Activated gamma-delta T cell (primary cell): Measurements from ENCODE around the gene CCDC92.
A peak's percentile ranks its signal among the peaks of the same experiment; 100 is the strongest.

ENCODE experiments used
- DNase-seq: peaks from one replicate; lab custom pipeline; 2025; lab: John Stamatoyannopoulos, UW

CCDC92 gene

DNA sequence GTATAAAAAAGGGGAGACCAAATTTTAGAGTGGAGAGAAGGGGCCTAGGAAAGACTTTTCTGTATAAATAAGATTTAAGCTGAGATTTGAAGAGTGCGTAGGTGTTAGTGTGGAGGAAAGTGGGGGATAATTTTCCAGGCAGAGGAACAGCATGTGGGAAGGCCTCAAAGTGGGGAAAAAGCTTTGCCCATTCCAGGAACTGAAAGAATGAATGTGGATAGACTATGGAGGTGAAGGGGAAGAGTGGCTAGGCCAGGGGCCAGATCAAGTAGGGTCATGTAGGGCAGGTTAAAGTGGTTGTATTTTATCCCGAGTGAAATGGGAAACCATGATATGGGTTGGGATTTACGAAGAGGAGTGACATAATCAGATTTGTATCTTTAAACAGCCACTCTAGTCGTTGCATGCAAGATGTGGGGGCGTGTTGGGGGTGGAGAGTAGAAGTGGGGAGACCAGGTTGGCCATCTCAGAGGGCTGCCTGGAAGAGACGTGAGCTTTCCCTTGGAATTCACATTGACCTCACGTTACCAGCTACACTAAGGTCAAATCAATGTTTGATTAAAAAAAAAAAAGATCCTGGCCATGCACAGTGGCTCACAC is 3.7 kb upstream of the CCDC92 start:
- no peak for DNase-seq

DNA sequence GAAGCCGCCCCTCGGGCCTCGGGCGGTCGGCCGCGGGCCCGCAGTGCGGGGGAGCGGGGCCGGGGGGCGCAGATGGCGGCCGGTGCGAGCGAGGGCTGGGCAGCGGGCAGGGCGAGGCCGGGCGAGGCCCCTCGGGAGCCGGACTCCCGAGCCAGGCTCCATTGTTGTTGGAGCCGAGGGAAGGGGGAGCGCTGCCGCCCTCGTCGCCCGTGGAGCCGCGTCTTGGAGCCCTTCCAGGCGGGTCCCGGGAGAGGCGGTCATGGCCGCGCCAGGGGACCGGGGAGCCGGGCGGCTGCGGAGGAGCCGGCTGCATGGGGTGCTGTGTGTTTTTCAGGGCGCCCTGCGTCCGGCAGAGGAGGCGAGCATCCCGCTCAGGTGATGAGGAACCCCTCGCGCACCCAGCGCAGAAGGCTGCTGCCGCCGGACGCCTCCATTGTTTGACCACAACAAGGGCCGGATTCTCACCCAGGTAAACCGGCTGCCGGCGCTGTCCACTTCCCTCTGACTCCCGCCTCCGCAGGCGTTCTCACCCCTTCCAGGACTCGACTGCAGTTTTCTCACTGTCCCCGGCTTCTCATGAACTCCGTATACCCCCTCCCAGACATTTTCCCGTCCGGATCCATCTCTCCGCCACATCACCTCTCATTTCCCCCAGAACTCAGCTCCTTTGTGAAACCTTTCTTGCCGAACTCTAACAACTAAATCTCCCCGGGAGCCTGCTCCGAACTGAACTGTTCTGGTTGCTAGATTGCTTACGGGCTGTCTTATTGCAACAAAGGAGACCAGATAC is 1.1 kb upstream of the CCDC92 start:
- DNase-seq, result peak; percentile 30

DNA sequence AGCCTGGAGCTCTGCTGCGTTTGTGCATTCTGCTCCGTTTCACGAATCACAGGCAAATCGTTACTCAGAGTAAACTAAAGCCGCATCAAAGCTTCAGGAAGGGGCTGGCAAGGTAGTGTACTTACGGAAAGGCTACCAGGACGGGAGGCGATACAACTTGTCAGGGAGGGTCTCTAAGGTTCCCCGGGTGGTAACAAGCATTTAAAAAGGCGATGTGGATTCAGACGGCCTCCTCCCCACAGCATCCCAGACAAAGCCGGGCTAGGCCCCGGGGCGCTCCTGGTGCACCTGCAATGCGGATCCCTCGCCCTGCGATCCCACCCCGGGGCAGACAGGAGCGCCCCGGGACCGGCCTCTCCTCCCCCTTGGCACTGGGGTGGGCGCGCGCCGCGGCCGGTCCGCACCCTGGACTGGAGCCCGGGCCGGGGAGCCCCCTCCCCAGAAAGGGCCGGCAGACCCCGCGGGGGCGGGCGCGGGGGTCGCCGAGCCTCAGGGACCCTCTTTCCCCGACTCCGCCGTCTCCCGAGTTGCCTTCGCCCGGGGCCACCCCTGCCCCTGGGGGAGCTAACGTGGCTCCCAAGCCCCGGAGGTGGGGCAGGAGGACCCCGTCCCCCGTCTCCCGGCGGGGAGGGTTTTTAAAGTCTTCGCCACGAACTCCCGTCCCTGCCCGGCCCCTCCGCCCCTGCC is 718 bp downstream of the CCDC92 start:
- DNase-seq, result peak; percentile 32

DNA sequence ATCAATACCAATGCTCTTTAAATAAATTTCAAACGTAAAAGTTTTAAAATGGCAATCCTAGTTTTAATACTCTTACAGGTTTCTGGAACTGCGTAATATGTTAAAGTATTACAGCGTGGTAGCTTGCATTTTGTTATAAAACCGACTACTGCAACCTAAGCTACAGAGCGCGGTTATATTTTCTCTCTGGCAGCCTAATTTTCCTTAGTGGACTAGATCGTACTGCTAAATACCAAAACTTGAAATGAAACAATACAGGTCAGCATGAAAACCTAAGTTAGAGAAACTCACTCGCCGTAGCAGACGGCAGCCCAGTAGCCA is 1.2 kb downstream of the CCDC92 start:
- DNase-seq, result no peak

DNA sequence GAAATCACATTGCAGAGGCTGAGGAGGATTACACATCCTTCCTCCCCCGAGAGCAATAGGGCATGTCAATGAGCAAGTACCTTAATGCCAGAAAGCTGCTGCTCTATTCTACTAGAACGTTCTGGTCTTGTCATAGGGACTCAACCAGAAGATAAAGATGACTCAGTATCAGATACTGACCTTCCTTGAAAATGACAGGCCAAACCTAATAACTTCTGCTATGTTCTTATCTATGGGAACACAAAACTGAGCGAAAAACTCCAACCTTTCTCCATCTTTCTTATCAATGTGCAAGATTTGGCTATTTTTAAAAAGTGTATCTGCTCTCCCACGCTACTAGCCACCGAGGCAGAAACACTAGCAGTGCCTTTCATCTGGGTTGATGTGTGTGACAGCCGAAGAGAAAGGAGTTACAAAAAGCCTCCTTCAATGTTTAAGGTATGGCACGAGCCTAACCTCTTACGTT is 5.5 kb downstream of the CCDC92 start:
- DNase-seq, result no peak

DNA sequence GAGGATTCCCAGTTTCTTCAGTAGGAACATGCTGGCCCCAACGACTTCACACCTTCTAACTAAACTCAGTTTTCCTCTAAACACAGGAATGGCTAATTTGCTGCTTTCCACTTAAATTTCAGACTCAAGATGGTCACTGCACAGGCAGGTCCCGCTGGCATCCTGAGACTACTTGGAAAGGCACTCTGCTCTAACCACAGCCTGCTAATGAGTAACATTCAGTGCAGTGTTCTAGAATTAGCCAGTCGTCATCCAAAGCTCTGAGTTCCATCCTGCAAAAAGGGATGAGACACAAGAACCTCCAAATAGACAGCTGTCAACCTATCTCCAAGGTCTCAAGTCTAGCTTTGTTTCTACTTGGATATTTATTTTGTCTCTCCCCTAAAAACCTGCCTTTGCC is 6.0 kb downstream of the CCDC92 start:
- no peak for DNase-seq

DNA sequence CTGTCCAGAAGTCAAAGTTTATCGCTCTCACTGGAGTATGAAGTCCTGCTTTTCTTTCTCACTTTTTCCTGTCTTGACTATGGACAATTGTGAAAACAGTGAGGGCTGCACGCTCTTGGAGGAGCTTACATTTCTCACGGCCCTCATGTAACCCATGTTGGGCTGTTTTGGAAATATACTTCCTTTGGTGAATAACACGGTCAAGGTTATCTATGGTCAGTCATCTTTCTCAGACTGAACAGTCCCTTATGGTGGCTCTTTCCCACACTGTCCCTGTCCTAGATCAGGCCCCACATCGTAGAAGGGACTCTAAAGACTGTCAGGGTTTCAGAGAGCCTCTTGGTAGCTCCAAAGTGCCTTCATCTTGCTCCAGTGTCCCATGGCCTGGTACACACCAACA is 7.2 kb downstream of the CCDC92 start:
- no peak for DNase-seq

DNA sequence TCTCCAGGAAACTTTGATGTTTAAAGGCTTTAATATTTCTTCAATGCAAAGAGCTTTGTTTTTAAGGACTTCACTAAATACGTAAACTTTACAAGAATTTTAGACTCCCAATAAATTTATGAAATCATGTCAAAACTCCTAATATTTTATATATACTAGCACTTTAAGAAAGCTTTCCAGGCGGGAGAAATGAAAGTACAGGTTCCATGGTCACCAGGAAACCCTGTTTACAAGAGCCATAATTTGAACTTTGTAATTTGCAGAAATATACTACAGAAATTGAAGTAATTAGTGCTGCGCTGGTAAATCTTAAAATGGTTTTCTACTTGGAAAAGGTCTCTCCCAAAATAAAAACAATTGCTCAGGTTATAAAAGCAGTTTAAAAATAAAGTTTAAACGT is 8.8 kb downstream of the CCDC92 start:
- no peak for DNase-seq

DNA sequence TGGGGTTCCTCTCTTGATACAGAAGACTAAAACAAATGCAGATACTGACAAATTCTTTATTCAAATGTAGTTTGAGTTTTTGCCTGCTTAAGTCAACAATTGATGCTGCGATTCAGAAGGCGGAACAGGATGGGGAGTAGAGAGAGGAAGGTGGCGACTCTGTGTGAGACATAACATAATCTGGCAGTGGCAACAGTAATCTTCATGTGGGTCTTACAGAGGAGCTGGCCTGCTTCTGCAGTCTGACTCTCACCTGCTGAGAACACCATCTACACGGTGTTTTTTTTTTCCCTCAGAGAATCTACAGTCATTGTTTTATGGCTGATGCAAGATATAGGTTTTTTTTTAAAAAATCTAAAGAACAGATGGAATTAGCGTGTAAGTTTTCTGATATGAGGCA is 10.1 kb downstream of the CCDC92 start:
- no peak for DNase-seq

DNA sequence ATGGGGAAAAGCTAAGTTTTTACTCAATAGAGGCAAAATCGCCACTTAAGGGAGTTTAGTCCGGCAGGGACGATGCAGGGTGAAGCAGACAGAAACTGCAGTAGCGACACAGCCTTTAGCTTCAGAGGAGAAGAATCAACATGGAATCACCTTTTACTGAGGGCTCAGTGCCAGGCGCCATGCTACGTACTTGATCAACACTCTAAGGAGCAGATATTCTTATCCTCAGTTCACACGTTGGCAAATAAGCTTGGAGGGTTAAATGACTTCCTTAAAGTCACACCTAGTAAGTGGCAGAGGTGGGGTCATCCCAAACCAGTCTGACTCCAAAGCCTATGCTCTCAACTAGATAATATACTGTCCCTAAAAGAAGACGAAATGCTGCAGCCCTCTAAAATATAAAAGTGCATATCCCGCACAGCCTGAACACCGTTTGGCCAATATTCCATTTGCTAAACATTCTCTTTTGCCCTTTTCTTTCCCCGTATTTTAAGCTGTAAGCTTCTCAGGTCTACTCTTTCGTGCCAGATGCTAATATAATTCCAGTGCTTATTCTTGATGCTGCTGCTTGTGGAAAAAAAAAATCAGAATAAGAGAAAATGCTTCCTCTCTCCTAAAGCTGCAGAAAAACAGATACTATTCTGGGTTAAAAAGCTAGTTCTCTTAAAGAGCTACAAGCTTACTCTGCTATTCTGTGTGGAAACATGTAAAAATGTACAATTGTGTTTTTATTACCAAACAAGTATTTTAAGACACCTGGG is 10.9 kb downstream of the CCDC92 start:
- DNase-seq, result no peak

DNA sequence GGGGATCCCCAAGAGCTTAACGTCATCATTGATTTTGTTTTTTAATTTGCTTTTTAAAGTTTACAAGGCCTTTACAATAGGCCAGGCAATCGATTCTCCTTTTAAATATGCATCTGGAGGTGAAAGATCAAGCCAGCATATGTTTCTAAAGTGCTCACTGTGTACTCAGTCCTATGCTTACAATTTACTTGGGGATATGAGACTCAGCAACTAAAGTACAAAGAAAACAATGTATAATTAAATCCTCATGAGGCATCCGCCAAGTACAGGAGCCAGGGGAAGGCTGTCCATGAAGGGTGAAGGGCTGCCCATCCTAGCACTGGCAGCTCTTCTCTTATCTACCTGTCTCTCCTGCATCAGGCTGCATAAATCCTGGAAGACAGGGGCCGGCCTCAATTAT is 11.8 kb downstream of the CCDC92 start:
- no peak for DNase-seq

DNA sequence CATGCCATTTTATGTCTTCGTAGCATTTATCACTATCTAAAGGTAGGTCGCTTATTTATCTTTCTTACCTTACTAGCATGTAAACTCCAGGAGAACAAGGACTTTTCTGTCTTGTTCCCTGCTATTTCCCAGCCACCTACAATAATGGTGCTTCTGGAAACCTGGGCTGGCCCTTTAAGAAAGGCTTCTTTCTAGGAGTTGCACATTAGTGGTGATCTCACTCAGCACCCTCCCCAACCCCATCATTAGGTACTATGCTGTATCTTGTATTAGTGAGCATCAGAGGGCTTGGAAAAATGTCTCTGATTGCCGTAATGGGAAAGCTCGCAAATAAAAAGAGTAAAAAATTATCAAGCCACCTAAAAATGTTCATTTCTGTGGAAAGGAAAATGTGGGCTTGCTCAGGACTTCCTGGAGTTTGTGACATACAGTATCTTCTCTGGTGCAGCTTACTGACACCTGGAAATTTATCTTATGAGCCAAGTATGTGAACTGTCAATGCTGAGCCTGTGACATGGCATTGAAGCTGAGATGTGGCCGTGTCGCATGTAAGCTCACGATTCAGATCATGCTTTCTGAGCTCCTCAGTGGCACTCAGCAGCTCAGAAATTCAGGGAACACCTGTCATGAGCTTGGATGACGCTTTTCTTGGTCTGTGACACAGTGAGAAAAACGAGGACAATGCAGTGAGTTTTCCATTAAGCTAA is 12.4 kb downstream of the CCDC92 start:
- DNase-seq, result no peak

DNA sequence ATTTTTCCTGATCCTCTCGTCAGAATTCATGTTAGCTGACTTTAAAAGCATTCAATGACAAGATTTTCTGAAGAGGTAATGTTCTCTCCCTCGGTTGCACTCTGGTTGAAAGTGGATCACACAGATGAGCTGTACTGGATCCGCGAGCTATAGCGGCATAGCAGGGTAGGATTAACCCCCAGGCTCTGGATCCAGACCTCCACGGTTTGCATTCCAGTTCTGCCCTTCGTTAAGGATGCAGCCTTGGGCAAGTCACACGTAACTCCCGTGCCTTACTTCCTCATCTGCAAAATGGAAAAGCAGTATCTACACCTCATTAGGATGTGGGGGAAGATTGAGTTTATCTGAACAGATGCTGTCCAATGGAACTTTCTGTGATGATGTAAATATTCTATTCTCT is 13.8 kb downstream of the CCDC92 start:
- DNase-seq, result no peak

DNA sequence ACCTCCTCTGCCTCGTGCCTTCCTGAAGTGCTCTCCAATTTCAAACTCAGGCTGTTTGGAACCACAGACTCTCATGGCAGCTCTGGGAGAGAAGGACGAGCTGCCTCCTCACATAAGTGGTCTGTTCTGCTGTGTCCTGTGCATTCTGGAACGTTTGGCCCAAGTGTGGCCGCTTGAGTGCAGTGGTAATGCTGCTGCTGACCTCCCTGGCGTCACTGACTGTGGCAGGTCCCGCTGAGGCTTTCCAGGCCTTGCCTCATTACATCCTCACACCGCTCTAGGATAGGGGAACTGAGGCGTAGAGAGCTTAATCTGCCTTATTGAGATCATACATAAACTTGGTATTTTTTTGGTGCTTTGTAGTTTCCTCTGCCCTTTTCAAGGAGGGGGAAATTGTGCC is 14.2 kb downstream of the CCDC92 start:
- DNase-seq, result no peak

DNA sequence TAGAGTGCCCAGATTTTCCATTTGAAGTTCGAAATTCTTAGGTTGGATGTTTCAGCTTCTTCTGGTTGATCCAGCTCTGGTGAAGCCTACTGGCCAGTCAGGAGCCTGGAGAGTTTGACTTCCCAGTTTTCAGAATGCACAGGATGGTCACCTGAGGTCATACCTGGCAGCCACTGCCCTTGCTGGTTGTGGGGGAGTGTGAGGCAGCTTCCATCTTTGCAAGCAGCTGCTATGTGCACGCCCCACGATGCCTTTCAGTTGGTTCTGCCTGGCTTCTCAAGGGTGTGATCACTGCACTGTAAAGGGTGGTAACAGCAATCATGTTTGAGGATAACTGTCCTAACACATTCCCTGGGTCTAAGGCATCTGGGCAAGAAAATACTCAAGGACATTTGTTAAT is 15.4 kb downstream of the CCDC92 start:
- DNase-seq, result no peak

DNA sequence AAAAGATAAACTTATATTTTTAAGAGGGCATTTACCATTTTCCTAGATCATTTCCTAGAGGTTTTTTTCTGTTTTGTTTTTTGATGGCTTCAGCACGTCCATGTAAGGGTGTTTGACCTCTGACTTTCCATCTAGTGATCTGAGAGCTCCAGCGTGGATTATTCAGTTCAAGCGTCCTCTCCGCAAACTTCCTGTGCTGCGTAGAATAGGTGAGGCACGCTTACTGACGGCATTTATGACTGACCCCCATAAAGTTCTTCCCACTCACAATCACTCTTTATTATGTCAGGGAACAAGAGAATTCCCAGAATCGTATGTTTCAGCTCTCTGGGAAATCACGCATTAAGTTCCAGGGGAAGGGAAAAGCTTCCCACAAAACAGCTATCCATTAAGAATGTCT is 16.4 kb downstream of the CCDC92 start:
- DNase-seq, result no peak

DNA sequence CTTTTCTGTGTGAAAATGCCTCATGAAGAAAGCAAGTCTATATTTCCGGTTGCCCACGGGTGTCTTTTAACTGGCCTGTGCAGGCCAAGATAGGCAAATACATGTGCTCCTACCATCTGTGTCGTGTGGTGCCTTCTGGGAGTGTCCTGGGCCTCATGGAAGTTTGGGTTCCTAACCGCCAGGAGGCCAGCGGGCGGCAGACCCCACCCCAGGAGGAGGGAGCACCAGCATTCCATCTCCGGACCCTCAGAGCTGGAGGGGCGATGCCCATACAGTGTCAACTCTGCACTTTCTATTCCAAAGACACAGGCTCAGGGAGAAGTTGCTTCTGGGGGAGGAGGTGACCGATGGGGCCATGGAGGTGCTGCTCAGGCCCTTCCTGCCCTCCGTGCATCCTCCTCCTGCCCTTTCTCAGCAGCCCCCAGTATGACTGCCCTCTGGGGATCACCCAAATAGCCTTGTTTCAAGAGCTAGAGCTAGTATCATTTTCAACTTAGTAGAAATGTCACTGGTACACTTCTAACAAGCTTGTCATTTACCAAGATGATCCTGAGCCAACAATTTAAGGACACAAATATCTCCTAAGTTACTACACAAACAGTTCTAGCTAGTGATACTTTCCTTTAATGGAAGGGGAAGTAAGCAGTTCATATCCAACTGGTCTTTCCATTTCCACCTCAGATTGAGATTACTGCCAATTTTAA is 17.8 kb downstream of the CCDC92 start:
- no peak for DNase-seq

DNA sequence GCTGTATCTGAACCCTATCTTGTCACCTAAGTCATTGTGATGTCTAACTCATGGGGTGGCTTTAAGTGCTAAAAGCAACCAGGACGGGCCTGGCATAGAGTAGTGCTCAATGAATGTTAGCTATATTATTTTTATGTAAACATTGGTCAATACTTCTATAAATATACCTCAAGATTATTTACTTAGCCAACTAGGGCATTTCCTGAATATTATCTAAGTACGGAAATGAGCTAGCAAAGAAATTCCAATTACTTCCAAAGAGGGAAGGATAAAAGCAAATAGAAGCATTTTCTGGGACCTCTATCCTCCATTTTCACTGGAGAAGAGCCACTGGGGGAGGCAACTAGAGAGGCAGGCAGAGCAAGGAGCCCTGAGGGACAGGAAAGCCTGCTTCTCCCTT is 20.6 kb downstream of the CCDC92 start:
- DNase-seq, result no peak

DNA sequence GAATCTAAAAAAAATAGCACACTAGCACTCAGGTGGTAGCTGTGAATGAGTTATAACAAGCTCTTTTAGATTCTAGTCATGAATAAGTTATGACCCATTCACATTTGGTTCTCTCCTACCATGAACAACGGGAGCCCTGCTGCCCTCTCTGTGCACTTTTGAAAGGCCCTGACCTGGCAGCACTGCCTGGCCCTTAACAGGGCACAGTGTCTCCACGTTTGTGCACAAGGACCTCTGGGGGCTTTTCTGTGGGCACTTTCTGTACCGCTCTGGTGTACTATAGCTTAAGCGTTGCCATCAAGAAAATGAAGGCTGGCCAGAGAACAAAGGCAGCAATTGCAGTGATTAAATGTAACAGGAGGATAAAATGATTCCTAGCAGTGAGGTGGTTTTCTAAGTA is 21.2 kb downstream of the CCDC92 start:
- DNase-seq, result no peak

DNA sequence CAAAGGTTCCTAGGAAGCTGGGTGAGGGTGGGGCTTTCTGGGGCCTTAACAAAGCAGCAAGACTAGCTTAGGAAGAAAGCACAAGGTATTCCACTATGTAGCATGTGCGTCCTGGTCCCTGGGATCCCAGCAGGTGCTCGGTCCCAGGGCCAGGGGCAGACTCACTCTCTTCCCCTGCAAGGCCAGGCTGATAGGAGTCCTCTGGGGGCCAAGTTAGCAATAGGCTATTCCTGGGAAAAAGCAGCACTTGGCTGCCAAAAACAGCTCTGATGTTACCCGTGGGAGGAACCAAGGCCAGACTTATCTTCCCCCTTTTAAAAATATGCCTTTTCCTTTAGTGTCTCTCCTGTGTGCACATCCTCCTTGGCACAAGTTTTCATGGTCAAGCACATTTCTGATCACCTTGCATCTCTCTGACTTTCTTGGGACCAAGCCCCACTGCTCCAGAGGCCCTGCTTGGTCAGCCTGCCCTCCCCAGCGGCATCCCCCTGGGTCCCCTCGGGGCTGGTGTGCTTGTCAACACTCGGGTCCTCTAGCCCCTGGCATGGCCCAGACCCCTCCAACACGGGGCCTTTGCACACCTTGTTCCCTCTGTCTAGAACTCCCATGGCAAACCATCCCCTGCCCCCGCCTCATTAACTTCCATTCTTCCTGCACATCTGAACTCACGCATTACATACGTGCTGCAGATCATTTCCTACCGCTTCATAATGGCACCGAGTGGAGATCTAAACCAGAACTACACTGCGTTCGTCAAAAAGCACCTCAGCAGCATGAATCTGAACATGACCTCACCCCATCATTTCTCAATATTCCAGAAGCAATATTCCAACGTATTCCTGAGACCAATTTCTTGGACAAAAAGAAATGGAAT is 21.9 kb downstream of the CCDC92 start:
- DNase-seq, result no peak
